ENCODE data around the gene HTT.
A peak's percentile ranks its signal among the peaks of the same experiment; 100 is the strongest.
"Not testable (repeated sequence)": the region's sequence is repeated elsewhere in the genome, so short reads cannot be mapped to it uniquely, and the experiment has no call there.

HTT gene

DNA sequence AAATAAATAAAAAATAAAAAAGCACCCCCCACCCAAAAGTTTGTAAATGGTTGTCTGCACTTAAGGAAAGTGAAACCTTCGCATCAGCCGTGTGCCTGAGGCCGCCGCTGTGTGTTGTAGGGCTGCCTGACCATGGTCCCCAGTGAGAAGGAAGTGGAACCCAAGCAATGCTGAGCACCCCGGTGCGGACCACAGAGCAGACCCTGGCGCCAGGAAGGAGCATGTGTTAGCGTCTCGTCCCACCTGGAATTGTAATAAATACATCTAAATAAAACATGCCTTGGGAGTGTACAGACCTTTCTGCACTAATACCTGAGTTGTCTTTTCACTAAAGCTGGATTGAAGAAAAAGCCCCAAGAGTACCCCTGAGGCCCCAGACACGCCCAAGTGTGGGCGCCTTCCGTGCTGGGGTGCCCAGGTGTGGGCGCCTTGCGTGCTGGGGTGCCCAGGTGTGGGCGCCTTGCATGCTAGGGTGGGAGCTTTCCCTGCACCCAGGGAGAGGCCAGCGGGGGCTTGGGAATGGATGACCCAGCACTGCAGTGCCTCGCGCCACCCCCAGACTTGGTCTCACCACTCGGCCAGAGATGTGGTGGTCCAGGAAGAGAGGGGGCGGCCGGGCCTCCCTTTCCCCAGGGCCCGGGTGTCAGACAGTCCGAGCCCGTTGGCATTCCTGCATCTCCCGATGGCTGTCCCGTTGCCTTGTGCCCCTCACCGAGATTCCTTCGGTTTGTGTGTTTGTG, 33.9 kb upstream of the HTT start:
- TF ChIP-seq ZNF274 (IDR thresholded peaks at IDR 0.05; ENCODE audit: low read depth, low read length) = no peak
- H3K4me3 ChIP-seq (ENCODE audit: low read length) = peak overlapping the region; percentile 62; the same call in 1 of the 2 replicates

GRCh38 chr4:3041192-3042142, 33.0 kb upstream of the HTT start:
- peak overlapping the region; percentile 62; the same call in 1 of the 2 replicates for H3K4me3 ChIP-seq (ENCODE audit: low read length)
- TF ChIP-seq ZNF274 (IDR thresholded peaks at IDR 0.05; ENCODE audit: low read depth, low read length) = no peak

GRCh38 chr4:3042226-3042625, 32.3 kb upstream of the HTT start:
- peak overlapping the region; percentile 62; the same call in 1 of the 2 replicates for H3K4me3 ChIP-seq (ENCODE audit: low read length)
- no peak for TF ChIP-seq ZNF274 (IDR thresholded peaks at IDR 0.05; ENCODE audit: low read depth, low read length)

GRCh38 chr4:3043282-3044020, 31.0 kb upstream of the HTT start:
- no peak for TF ChIP-seq ZNF274 (IDR thresholded peaks at IDR 0.05; ENCODE audit: low read depth, low read length)
- H3K4me3 ChIP-seq (ENCODE audit: low read length) = no peak overlapping the region

DNA sequence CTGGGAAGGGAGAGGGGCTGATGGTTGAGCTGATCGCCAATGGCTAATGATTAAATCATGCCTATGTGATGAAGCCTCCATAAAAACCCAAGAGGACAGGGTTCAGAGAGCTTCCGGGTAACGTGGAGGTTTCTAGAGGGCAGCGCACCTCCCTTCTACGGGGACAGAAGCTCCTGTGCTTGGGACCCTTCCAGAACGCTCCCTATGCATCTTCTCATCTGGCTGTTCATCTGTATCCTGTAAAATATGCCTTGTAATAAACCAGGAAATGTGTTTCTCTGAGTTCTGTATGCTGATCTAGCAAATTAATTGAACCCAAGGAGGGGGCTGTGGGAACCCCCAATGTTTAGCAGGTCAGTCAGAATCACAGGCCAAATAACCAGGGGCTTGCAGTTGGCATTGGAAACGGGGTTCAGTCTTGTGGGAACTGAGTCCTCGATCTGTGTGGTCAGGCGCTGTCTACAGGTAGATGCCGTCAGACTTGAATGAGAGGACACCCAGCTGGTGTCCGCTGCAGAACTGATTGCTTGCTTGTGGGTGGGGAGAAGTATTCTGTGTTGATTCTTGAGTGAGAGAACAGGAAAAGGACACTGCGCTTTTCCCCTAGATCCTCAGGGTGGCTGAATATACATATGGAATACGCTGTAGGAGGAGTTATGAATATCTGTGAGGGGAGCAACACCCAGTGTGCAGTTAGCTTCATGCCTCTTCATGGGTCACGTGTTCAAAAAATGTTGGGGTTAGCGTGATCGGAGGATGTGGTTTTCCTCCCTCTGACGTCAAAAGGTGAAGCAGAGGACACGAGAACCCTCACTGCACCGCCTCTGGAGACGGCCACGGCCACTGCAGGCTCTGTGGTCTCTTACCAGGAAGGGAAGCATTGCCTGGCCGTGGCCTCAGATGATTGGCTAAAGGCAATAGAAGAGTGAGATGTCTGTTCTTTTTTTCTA, 29.3 kb upstream of the HTT start:
- no peak for TF ChIP-seq ZNF274 (IDR thresholded peaks at IDR 0.05; ENCODE audit: low read depth, low read length)
- H3K4me3 ChIP-seq (ENCODE audit: low read length) = no peak overlapping the region

GRCh38 chr4:3046162-3046561, 28.3 kb upstream of the HTT start:
- no peak for TF ChIP-seq ZNF274 (IDR thresholded peaks at IDR 0.05; ENCODE audit: low read depth, low read length)
- no peak overlapping the region for H3K4me3 ChIP-seq (ENCODE audit: low read length)

GRCh38 chr4:3046623-3047022, 27.9 kb upstream of the HTT start:
- TF ChIP-seq ZNF274 (IDR thresholded peaks at IDR 0.05; ENCODE audit: low read depth, low read length) = no peak
- no peak overlapping the region for H3K4me3 ChIP-seq (ENCODE audit: low read length)

DNA sequence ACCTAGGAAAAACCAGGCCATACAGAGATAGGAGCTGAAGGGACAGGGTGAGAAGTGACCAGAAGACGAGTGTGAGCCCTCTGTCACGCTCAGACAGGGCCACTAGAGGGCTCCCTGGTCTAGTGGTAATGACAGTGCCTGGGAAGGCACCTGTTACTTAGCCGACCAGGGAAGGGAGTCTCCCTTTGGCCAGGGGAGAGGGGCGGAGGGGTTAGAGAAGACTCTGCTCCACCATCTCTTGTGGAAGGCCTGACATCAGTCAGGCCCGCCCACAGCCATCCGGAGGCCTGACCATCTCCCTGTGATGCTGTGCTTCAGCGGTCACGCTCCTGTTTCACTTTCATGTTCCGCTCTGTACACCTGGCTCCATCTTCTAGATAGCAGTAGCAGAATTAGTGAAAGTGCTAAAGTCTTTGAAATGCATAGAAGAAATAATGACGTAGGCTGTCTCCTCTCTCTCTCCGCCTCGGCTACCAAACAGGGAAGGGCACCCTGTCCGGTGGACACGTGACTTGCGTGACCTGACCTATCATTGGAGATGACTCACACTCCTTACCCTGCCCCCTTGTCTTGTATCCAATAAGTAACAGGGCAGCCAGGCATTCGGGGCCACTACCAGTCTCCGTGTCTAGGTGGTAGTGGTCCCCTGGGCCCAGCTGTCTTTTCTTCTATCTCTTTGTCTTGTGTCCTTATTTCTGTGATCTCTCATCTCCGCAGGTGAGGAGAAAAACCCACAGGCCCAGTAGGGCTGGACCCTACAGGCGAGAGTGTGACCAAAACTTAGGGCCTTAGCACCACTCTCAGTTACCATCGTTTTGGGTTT, 26.8 kb upstream of the HTT start:
- H3K4me3 ChIP-seq (ENCODE audit: low read length) = peak overlapping the region; percentile 2; the same call in 1 of the 2 replicates
- no peak for TF ChIP-seq ZNF274 (IDR thresholded peaks at IDR 0.05; ENCODE audit: low read depth, low read length)

DNA sequence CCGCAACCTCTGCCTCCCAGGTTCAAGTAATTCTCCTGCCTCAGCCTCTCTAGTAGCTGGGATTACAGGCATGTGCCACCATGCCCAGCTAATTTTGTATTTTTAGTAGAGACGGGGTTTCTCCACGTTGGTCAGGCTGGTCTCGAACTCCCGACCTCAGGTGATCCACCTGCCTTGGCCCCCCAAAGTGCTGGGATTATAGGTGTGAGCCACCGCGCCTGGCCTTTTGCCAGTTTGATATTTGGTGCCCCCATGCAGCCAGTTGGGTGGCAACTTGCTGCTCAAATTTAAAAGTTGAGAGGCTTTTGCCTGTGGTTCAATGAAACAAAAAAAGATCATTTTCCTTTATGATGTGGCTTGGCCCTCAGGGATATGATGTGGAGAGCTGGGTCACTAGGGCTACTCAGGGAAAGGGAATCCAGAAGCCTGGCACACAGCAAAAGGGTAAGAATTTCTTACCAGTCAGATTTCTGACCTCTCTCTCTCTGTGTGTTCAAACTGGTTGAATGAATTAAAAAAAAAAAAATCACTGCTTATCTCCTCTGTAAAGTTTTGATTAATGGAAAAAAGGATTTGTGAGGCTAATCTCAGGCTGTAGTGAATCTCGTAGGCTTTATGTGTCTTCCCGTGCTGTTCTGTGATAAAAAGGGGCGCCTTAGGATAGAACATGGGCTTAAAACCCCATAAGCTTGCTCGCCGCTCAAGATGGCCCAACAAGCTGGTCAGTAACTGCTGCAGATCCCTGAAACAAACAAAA, 23.2 kb upstream of the HTT start:
- not testable (repeated sequence) for H3K4me3 ChIP-seq (ENCODE audit: low read length)

DNA sequence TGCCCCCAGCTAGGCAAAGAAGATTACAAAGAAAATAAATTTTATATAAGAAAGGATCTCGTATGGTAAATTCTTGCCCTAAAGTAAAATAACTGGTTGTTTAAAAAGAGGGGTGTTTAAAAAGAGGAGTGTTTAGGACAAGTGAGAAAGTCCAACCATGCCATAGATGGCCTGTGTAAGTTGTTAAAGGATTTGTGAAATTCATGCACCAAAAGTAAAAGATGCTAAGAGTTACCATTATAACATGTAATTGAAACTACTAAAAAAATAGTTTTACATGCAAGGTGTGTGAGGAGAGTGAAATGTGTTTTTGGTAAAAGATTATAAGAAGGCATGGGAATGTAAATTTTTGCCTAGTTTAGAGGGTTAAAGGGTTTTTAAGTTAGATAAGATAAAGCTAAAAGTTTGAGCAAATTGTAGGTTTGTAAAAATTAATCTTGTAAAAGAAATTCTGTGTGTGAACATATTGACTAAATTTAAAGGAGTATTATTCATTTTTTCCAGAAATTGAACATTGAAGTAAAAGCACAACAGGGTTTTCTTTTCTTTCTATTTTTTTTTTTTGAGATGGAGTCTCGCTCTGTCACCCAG, 20.2 kb upstream of the HTT start:
- no peak overlapping the region for H3K4me3 ChIP-seq (ENCODE audit: low read length)
- TF ChIP-seq ZNF274 (IDR thresholded peaks at IDR 0.05; ENCODE audit: low read depth, low read length) = no peak

DNA sequence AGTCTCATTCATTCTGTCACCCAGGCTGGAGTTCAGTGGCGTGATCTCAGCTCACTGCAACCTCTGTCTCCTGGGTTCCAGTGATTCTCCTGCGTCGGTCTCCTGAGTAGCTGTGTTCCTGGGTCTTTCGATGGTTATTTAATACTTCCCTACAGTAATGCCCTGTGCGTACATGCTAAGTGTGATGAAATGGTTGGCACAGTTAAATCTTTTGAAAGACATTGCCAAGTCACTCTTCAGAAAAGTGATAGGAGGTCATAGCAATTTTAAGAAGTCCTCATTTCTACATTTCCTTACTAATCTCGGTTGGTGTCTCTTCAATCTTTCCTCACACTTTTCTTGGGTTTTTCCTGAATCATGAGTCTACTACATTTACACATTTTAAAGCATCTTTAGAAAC, 14.5 kb upstream of the HTT start:
- no peak for TF ChIP-seq ZNF274 (IDR thresholded peaks at IDR 0.05; ENCODE audit: low read depth, low read length)
- H3K4me3 ChIP-seq (ENCODE audit: low read length) = no peak overlapping the region

All from GM08714 (cell line).